HepG2 (cell line): ENCODE data around the gene RBM19. TPM values are rescaled to one million over a fixed set of nuclear protein-coding genes. Genes with fewer than 3 reads are reported as not detected.

Source experiments
- ATAC-seq: fragments of 200-7000 bp; cut with Tn5 transposase; 3 replicates; pipeline ENCODE4 v1.9.1; 2020; ENCODE audit warnings: mild to moderate bottlenecking, moderate library complexity
- BruUV-seq: library from RNA; stranded (reverse); fragments of 400-500 nt; replicated peaks from 2 replicates; lab custom pipeline; 2021; lab: Mats Ljungman, UMichigan
- CTCF ChIA-PET: fragments of 300-600 bp; formaldehyde crosslinking; extraction: SDS; loops from one replicate; lab custom pipeline; 2021; ENCODE audit warnings: low total read pairs, inconsistent platforms, low intra/inter-chr PET ratio; lab: Yijun Ruan, JAX
- POLR2A ChIA-PET: fragments of 350-600 bp; sonication (Branson Sonifier 250); formaldehyde crosslinking; loops from one replicate; lab custom pipeline; 2020; ENCODE audit warnings: antibody characterized with exemption, inconsistent platforms; lab: Yijun Ruan, JAX
- DNase-seq: peaks from one replicate; pipeline ENCODE4 v3.0.0-alpha.2; 2015; ENCODE audit warnings: low spot score
- FAIRE-seq: peaks from 3 replicates; lab custom pipeline; 2011; peaks lifted over from hg19 to GRCh38; lab: Jason Lieb, UNC
- H2AFZ ChIP-seq: one replicate; pipeline ENCODE4 v1.6.1; 2011; ENCODE audit warnings: low read length, inconsistent platforms
- H3K27ac ChIP-seq: fragments of 300-600 bp; 3 replicates; pipeline ENCODE4 v1.8.0; 2011; ENCODE audit warnings: mixed run types, mild to moderate bottlenecking, mixed read lengths, low read length, inconsistent platforms; ENCODE audit not compliant: insufficient read depth; ENCODE audit errors: extremely low read length
- H3K27me3 ChIP-seq, 2 experiments: fragments of 200-600 bp in 1 of 2; 2 replicates in 1 of 2; 3 replicates in 1 of 2; pipeline versions ENCODE4 v1.6.0 to v1.8.0; 2011; ENCODE audit warnings: low read length in 2 of 2, mild to moderate bottlenecking in 2 of 2, moderate library complexity in 2 of 2, inconsistent platforms in 1 of 2; ENCODE audit not compliant: insufficient read depth in 2 of 2, control insufficient read depth in 1 of 2
- H3K36me3 ChIP-seq, 2 experiments: fragments of 200-600 bp in 1 of 2; replicated peaks in 1 of 2; 2 replicates in 1 of 2; 3 replicates in 1 of 2; pipeline versions ENCODE4 v1.5.1 to v1.8.0; 2011; ENCODE audit warnings: low read length in 2 of 2, inconsistent platforms in 1 of 2; ENCODE audit not compliant: insufficient read depth in 2 of 2, control insufficient read depth in 1 of 2
- H3K4me1 ChIP-seq: 2 replicates; pipeline ENCODE4 v1.5.1; 2012; ENCODE audit warnings: low read length, inconsistent platforms; ENCODE audit not compliant: insufficient read depth
- H3K4me2 ChIP-seq: 2 replicates; pipeline ENCODE4 v1.6.0; 2011; ENCODE audit warnings: low read depth, low read length, inconsistent platforms
- H3K4me3 ChIP-seq, 3 experiments: fragments of 200-600 bp in 1 of 3; sonication (generic), shearing (Covaris generic) in 1 of 3; replicated peaks in 1 of 3; 2 replicates each; pipeline ENCODE4 v1.5.1; 2011 to 2016; ENCODE audit warnings: low read length in 3 of 3, inconsistent platforms in 2 of 3, low read depth in 2 of 3, mild to moderate bottlenecking in 2 of 3, control low read depth in 1 of 3, mixed read lengths in 1 of 3; ENCODE audit not compliant: insufficient read depth in 1 of 3
- H3K79me2 ChIP-seq: one replicate; pipeline ENCODE4 v1.6.1; 2011; ENCODE audit warnings: low read length, inconsistent platforms; ENCODE audit not compliant: insufficient read depth
- H3K9ac ChIP-seq: 2 replicates; pipeline ENCODE4 v1.6.0; 2011; ENCODE audit warnings: mild to moderate bottlenecking, low read depth, low read length, inconsistent platforms; ENCODE audit not compliant: insufficient read depth
- H3K9me3 ChIP-seq: 2 replicates; pipeline ENCODE4 v1.5.1; 2012; ENCODE audit warnings: mild to moderate bottlenecking, low read length
- H4K20me1 ChIP-seq: 2 replicates; pipeline ENCODE4 v1.6.0; 2011; ENCODE audit warnings: inconsistent platforms, mild to moderate bottlenecking, low read length, moderate library complexity; ENCODE audit not compliant: insufficient read depth
- CBFB ChIP-seq: sonication (generic); formaldehyde crosslinking; IDR thresholded peaks from 2 replicates; pipeline ENCODE4 v1.4.0; 2020; ENCODE audit warnings: missing genetic modification reagents
- CCAR2 ChIP-seq: fragments of 200-400 bp; formaldehyde crosslinking; optimal IDR thresholded peaks from 2 replicates; pipeline ENCODE3; 2018; ENCODE audit warnings: low read depth, mild to moderate bottlenecking, low read length, moderate library complexity
- CENPT ChIP-seq: sonication (generic); formaldehyde crosslinking; IDR thresholded peaks from 2 replicates; pipeline ENCODE4 v1.8.0; 2022; ENCODE audit warnings: low read depth, mild to moderate bottlenecking, moderate library complexity, missing genetic modification reagents
- ETV5 ChIP-seq: IDR thresholded peaks from 2 replicates; pipeline ENCODE4 v1.6.1; 2018; ENCODE audit warnings: missing biosample characterization, missing genetic modification reagents, inconsistent platforms, borderline replicate concordance
- GTF2F1 ChIP-seq: fragments of 150-350 bp; IDR thresholded peaks from 2 replicates; pipeline ENCODE4 v1.6.1; 2014; ENCODE audit warnings: low read length
- JDP2 ChIP-seq: sonication (generic); formaldehyde crosslinking; IDR thresholded peaks from 2 replicates; pipeline ENCODE4 v1.8.1; 2022; ENCODE audit warnings: missing genetic modification reagents, borderline replicate concordance
- KDM5A ChIP-seq: fragments of 200-600 bp; sonication (generic); IDR thresholded peaks from 2 replicates; pipeline ENCODE4 v1.7.0; 2018; ENCODE audit warnings: antibody characterized with exemption, mild to moderate bottlenecking, low read length, borderline replicate concordance
- MATR3 ChIP-seq: sonication (generic); formaldehyde crosslinking; IDR thresholded peaks from 2 replicates; pipeline ENCODE4 v1.4.0; 2020; ENCODE audit warnings: missing genetic modification reagents
- NFIB ChIP-seq: sonication (generic); formaldehyde crosslinking; IDR thresholded peaks from 2 replicates; pipeline ENCODE4 v1.9.0; 2021; ENCODE audit warnings: missing genetic modification reagents, mild to moderate bottlenecking, borderline replicate concordance
- PHF20 ChIP-seq: sonication (generic); formaldehyde crosslinking; IDR thresholded peaks from 2 replicates; pipeline ENCODE4 v1.5.0; 2020; ENCODE audit warnings: mild to moderate bottlenecking, missing genetic modification reagents
- POLR2A ChIP-seq, 2 experiments: IDR thresholded peaks; 2 replicates each; pipeline ENCODE4 v1.6.1; 2011; ENCODE audit warnings: low read depth in 2 of 2, low read length in 2 of 2, mild to moderate bottlenecking in 1 of 2, moderate library complexity in 1 of 2; ENCODE audit not compliant: insufficient read depth in 1 of 2
- RNF2 ChIP-seq: fragments of 450-650 bp; conservative IDR thresholded peaks from 2 replicates; pipeline ENCODE4 v1.6.1; 2016; ENCODE audit warnings: low read depth
- SP5 ChIP-seq: IDR thresholded peaks from 2 replicates; pipeline ENCODE4 v1.6.1; 2016; ENCODE audit warnings: low read depth, borderline replicate concordance
- SRSF4 ChIP-seq: fragments of 200-400 bp; formaldehyde crosslinking; IDR thresholded peaks from one replicate; pipeline ENCODE4 v1.6.1; 2018; ENCODE audit warnings: mild to moderate bottlenecking, low read depth, low read length, moderate library complexity; ENCODE audit not compliant: poor library complexity, severe bottlenecking
- TP53 ChIP-seq: sonication (generic); formaldehyde crosslinking; conservative IDR thresholded peaks from 2 replicates; pipeline ENCODE4 v1.4.0; 2020; ENCODE audit warnings: missing genetic modification reagents
- WIZ ChIP-seq: sonication (generic); formaldehyde crosslinking; IDR thresholded peaks from 2 replicates; pipeline ENCODE4 v1.5.1; 2020; ENCODE audit warnings: mild to moderate bottlenecking, missing genetic modification reagents
- ZFP90 ChIP-seq: sonication (generic); formaldehyde crosslinking; IDR thresholded peaks from 2 replicates; pipeline ENCODE4 v1.8.0; 2022; ENCODE audit warnings: missing genetic modification reagents, mild to moderate bottlenecking, inconsistent platforms, borderline replicate concordance
- ZNF660 ChIP-seq: sonication (generic); formaldehyde crosslinking; IDR thresholded peaks from 2 replicates; pipeline ENCODE4 v1.5.1; 2020; ENCODE audit warnings: mild to moderate bottlenecking, low read depth, missing genetic modification reagents, borderline replicate concordance
- ZNF781 ChIP-seq: sonication (generic); formaldehyde crosslinking; IDR thresholded peaks from 2 replicates; pipeline ENCODE4 v1.5.1; 2020; ENCODE audit warnings: borderline replicate concordance, mild to moderate bottlenecking, missing genetic modification reagents; ENCODE audit errors: not compliant biosample characterization
- WGBS: methylation state at CpG from one replicate; pipeline ENCODE4 v1.1.6; 2017; ENCODE audit warnings: low lambda C conversion rate; 5-methylcytosine and 5-hydroxymethylcytosine counted together
- in situ Hi-C: cut with HindIII; loops from 2 replicates; pipeline ENCODE4 v1.10.0; 2017; ENCODE audit warnings: low pct_unique_long_range_greater_than_20kb; ENCODE audit not compliant: extremely low pct_ligation_motif_present
- intact Hi-C: fragments of 100-400 bp; cut with micrococcal nuclease; formaldehyde crosslinking; loops from one replicate; pipeline ENCODE4 v1.10.0; 2022; ENCODE audit not compliant: unreplicated experiment
- polyA plus RNA-seq, 8 experiments: library from polyadenylated mRNA; depleted of rRNA in 3 of 8; stranded (reverse) in 7 of 8; unstranded in 1 of 8; fragments of >200 nt; fragmentation: Illumina TruSeq in 4 of 8; extraction: Trizol in 4 of 8; gene quantifications; 2 replicates each; pipeline versions ENCODE4 v1.2.1 to v1.2.3, GENCODE V29; 2011 to 2016; ENCODE audit warnings: low read depth in 4 of 8, missing spikeins in 1 of 8, mixed read lengths in 1 of 8; ENCODE audit not compliant: insufficient read depth in 1 of 8
- total RNA-seq, 5 experiments: library from RNA; depleted of rRNA; stranded (reverse); fragments of >200 nt; fragmentation: Illumina TruSeq; extraction: Trizol; gene quantifications; 2 replicates each; pipeline ENCODE4 v1.2.3, GENCODE V29; 2016; ENCODE audit warnings: low read depth in 1 of 5

Gene RBM19
- total and polyA plus RNA-seq, 2 of the 13 experiments (the other 11 are each of a cell fraction or from before 2014, with no cell fraction given), result 19.3 to 32.2 TPM

DNA sequence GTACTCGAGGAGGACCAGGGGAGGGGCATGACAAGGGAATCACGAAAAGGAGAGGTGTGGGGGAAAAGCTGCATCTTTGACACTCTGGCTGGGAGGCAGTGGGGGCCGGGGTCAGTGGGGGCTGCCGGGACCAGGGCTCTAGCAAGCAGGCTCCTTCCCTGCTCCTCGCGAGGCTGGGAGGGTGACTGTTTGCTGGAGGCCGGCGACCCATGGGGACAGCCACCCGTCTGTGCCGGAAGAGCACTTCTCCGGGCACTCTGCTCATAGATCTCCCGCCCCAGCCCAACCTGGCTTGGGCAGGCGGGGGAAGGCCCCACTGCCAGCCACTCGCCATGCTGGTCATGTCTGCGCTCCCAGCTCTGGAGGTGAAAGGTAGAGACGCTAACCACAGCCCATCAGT lies 130.7 kb downstream of the RBM19 start:
- CTCF ChIA-PET, result no interaction called here
- POLR2A ChIA-PET, result no interaction called here
- FAIRE-seq, result no peak
- no peak overlapping the region for H3K4me3 ChIP-seq
- no peaks in the 10 kb centered on the region for H3K27me3 ChIP-seq
- no peaks in the 10 kb centered on the region for H4K20me1 ChIP-seq
- no TSS peak for BruUV-seq
- 96% methylated on average over 4 of the region's 16 CpGs for WGBS
- no peak overlapping the region for H2AFZ ChIP-seq
- H3K9me3 ChIP-seq, result no peaks in the 10 kb centered on the region
- DNase-seq, result no peak
- H3K4me2 ChIP-seq, result no peak overlapping the region
- H3K4me1 ChIP-seq, result no peaks in the 10 kb centered on the region
- TF ChIP-seq SRSF4 (no peak), CCAR2 (no peak), JDP2 (no peak), WIZ (no peak), PHF20 (CRISPR knock-in tag) (no peak), RNF2 (no peak), ZNF660 (CRISPR knock-in tag) (no peak), GTF2F1 (no peak), MATR3 (CRISPR knock-in tag) (no peak), TP53 (CRISPR knock-in tag) (no peak), NFIB (no peak), POLR2A (IDR thresholded peaks at IDR 0.05; ENCODE audit: insufficient read depth in 1 of 2, low read depth in 2 of 2, low read length in 2 of 2) (no peak), CBFB (CRISPR knock-in tag) (no peak), CENPT (CRISPR knock-in tag) (no peak), ZFP90 (no peak), ZNF781 (CRISPR knock-in tag) (no peak), ETV5 (CRISPR knock-in tag) (no peak), KDM5A (no peak), SP5 (CRISPR knock-in tag) (no peak)
- H3K79me2 ChIP-seq, result no peaks in the 10 kb centered on the region
- in situ Hi-C loops (no loop called here), intact Hi-C loops (no loop called here)
- ATAC-seq, result no peak
- H3K36me3 ChIP-seq, result peaks cover 6 to 8% of the 10 kb centered on the region in 2 experiments; a peak in 3 of 5 replicates
- no peak overlapping the region for H3K27ac ChIP-seq
- H3K9ac ChIP-seq, result no peak overlapping the region
